ENCODE data around the gene PPP6R3.

GRCh38 chr11:68468217-68468828, 7.8 kb downstream of the PPP6R3 start:
- no peak for TF ChIP-seq CTCF (IDR thresholded peaks at IDR 0.05; ENCODE audit: borderline replicate concordance, extremely low read depth, low read length, poor library complexity, severe bottlenecking)
- TF ChIP-seq EZH2 (IDR thresholded peaks at IDR 0.05; ENCODE audit: borderline replicate concordance, low read depth, low read length, severe bottlenecking): no peak
